Measurements from ENCODE around the gene CAMSAP1. TPM values are rescaled to one million over a fixed set of nuclear protein-coding genes. Genes with fewer than 3 reads are reported as not detected.
A peak's percentile ranks its signal among the peaks of the same experiment; 100 is the strongest.

The CAMSAP1 gene, protein sequence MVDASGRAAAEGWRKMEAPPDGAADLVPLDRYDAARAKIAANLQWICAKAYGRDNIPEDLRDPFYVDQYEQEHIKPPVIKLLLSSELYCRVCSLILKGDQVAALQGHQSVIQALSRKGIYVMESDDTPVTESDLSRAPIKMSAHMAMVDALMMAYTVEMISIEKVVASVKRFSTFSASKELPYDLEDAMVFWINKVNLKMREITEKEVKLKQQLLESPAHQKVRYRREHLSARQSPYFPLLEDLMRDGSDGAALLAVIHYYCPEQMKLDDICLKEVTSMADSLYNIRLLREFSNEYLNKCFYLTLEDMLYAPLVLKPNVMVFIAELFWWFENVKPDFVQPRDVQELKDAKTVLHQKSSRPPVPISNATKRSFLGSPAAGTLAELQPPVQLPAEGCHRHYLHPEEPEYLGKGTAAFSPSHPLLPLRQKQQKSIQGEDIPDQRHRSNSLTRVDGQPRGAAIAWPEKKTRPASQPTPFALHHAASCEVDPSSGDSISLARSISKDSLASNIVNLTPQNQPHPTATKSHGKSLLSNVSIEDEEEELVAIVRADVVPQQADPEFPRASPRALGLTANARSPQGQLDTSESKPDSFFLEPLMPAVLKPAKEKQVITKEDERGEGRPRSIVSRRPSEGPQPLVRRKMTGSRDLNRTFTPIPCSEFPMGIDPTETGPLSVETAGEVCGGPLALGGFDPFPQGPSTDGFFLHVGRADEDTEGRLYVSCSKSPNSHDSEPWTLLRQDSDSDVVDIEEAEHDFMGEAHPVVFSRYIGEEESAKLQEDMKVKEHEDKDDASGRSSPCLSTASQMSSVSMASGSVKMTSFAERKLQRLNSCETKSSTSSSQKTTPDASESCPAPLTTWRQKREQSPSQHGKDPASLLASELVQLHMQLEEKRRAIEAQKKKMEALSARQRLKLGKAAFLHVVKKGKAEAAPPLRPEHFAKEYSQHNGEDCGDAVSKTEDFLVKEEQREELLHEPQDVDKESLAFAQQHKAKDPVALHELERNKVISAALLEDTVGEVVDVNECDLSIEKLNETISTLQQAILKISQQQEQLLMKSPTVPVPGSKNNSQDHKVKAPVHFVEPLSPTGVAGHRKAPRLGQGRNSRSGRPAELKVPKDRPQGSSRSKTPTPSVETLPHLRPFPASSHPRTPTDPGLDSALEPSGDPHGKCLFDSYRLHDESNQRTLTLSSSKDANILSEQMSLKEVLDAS (N-terminal part only)
- total RNA-seq (2014; rRNA removed; shearing (Covaris generic)) (20.1 and 30.4 TPM in 2 replicates), total RNA-seq (2022) (33.0 and 39.2 TPM in 2 replicates), Bru-seq, nascent RNA (percentile 68 among the genes with signal in this experiment), BruChase-seq, experiment 1, labeled RNA remaining after a 6-hour chase (percentile 74 among the genes with signal in this experiment), BruChase-seq, experiment 2, labeled RNA remaining after a 2-hour chase (percentile 72 among the genes with signal in this experiment)
- long read RNA-seq, full-length matches to known transcripts, result 1 of 23 reads
- long read RNA-seq, partial matches to known transcripts, result 12 of 23 reads
- long read RNA-seq, other reads (novel, unspliced or antisense), result 10 of 23 reads

DNA sequence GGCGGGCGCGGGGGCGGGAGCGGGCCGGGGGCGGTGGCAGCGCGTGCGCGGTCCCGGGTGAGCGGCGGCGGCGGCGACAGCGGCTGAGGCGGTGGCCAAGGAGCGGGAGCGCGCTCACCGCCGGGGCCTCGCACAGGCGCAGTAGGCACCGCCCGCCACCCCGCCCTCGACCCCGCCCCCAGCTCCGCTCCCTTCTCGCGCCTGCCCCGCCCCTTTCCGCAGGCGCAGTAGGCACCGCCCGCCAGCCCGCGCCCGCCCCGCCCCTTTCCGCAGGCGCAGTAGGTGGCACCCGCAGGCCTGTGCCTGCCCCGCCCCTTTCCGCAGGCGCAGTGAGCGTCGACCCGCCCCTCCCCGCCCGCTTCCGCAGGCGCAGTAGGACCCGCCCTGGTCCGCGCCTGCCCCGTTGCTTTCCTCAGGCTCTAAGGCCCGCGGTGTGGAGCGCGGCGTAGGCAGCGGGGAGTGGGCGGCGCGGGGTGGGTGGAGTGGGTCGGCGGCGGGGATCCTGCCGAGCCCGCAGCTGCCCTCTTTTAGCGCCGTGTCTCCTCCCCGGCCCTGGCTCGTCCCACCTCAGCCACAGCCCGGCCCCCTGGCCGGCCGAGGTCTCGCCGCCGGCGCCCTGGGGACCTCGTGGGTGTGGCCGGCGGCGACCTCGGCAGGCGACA lies at the start of gene CAMSAP1:
CAMSAP1 (minus strand) TSS at position 116 of the 662 bp plus-strand sequence. CDS start 387 bp downstream, outside the sequence.
- Histone ChIP-seq H3K9me2 (ENCODE audit: insufficient read depth, low read length) (no peaks in the 10 kb centered on the region), H3K36me3 (ENCODE audit: insufficient read depth, low read length) (peaks cover 33% of the 10 kb centered on the region), H3K79me2 (ENCODE audit: insufficient read depth, low read depth, low read length) (peaks cover 53% of the 10 kb centered on the region), H2AFZ (ENCODE audit: low read length) (peak within 1 kb of the TSS; percentile 70), H3K4me3 (ENCODE audit: low read depth, low read length, poor library complexity, severe bottlenecking) (peak within 1 kb of the TSS; percentile 81), H3K4me2 (ENCODE audit: low read length) (peak within 1 kb of the TSS; percentile 85), H4K20me1 (ENCODE audit: insufficient read depth, low read length) (peaks cover 16% of the 10 kb centered on the region; the same call in 1 of the 2 replicates), H3K4me1 (ENCODE audit: insufficient read depth, low read length, poor library complexity, severe bottlenecking) (peaks cover 45% of the 10 kb centered on the region), H3K27ac (ENCODE audit: low read depth, low read length, poor library complexity, severe bottlenecking) (peak within 1 kb of the TSS; percentile 26), H3K9me3 (ENCODE audit: low read length) (no peaks in the 10 kb centered on the region)
- ChIA-PET POLR2A (interaction anchor here (0.6 to 0.8 kb wide), 3 partner anchors 55 to 133 kb away, joined by 3 to 6 read pairs (median 3); no protein-coding TSS in a partner anchor), CTCF (ENCODE audit: unreplicated experiment) (interaction anchor here (0.6 to 0.7 kb wide), 4 partner anchors 48 to 511 kb away, joined by 4 to 12 read pairs (median 5); no protein-coding TSS in a partner anchor)
- TF ChIP-seq EZH2phosphoT487 (IDR thresholded peaks at IDR 0.05; ENCODE audit: borderline replicate concordance, low read depth, low read length), result no peak
- TF ChIP-seq, protein P1, sequence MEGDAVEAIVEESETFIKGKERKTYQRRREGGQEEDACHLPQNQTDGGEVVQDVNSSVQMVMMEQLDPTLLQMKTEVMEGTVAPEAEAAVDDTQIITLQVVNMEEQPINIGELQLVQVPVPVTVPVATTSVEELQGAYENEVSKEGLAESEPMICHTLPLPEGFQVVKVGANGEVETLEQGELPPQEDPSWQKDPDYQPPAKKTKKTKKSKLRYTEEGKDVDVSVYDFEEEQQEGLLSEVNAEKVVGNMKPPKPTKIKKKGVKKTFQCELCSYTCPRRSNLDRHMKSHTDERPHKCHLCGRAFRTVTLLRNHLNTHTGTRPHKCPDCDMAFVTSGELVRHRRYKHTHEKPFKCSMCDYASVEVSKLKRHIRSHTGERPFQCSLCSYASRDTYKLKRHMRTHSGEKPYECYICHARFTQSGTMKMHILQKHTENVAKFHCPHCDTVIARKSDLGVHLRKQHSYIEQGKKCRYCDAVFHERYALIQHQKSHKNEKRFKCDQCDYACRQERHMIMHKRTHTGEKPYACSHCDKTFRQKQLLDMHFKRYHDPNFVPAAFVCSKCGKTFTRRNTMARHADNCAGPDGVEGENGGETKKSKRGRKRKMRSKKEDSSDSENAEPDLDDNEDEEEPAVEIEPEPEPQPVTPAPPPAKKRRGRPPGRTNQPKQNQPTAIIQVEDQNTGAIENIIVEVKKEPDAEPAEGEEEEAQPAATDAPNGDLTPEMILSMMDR (conservative IDR thresholded peaks at IDR 0.05; ENCODE audit: low read length), result no peak
- peak; percentile 94 for DNase-seq (ENCODE audit: low spot score)
- no TSS peak for BruUV-seq (replicated peaks)
- intact Hi-C loops (cut with micrococcal nuclease; ENCODE audit: unreplicated experiment), result loop anchor here (5.0 kb wide), 1 partner anchor 45 kb away; no protein-coding TSS in a partner anchor

DNA sequence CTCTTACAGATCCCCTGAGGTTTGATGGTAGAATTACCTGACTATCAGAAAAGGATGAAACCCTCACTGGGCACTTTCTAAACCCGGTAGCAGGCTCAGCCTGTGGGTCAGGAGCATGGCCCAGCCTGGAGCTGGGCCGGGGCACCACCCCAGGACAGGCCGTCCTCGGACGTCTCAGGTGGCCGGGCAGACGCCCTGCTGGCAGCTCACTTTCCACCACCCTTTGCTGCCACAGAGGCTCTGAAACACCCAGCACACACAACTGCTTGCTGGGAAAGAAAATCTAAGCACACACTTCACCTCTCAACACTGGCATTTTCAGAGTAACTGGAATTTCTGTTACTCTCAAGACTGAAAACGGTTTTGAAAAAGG lies 49.4 kb upstream of the CAMSAP1 start:
- Histone ChIP-seq H3K4me1 (ENCODE audit: insufficient read depth, low read length, poor library complexity, severe bottlenecking) (peaks cover 13% of the 10 kb centered on the region), H3K27ac (ENCODE audit: low read depth, low read length, poor library complexity, severe bottlenecking) (no peak overlapping the region), H3K4me3 (ENCODE audit: low read depth, low read length, poor library complexity, severe bottlenecking) (no peak overlapping the region), H2AFZ (ENCODE audit: low read length) (no peak overlapping the region), H3K79me2 (ENCODE audit: insufficient read depth, low read depth, low read length) (peaks cover 37% of the 10 kb centered on the region), H3K4me2 (ENCODE audit: low read length) (no peak overlapping the region), H4K20me1 (ENCODE audit: insufficient read depth, low read length) (peaks cover 7% of the 10 kb centered on the region; the same call in 1 of the 2 replicates), H3K9me2 (ENCODE audit: insufficient read depth, low read length) (no peaks in the 10 kb centered on the region), H3K9me3 (ENCODE audit: low read length) (no peaks in the 10 kb centered on the region), H3K36me3 (ENCODE audit: insufficient read depth, low read length) (peaks cover 39% of the 10 kb centered on the region)
- ChIA-PET POLR2A (no interaction called here), CTCF (ENCODE audit: unreplicated experiment) (no interaction called here)
- no peak for DNase-seq (ENCODE audit: low spot score)
- intact Hi-C loops (cut with micrococcal nuclease; ENCODE audit: unreplicated experiment), result no loop called here
- TF ChIP-seq, protein P1 (conservative IDR thresholded peaks at IDR 0.05; ENCODE audit: low read length), result no peak
- TF ChIP-seq EZH2phosphoT487 (IDR thresholded peaks at IDR 0.05; ENCODE audit: borderline replicate concordance, low read depth, low read length), result no peak
- no TSS peak for BruUV-seq (replicated peaks)

Data from OCI-LY7 (cell line).